Ectodermal cell (in vitro differentiated cells): ENCODE data around the gene ROBO1.

Experiments used
- H3K27ac ChIP-seq: 2 replicates; pipeline ENCODE4 v1.7.0; 2013; ENCODE audit warnings: mild to moderate bottlenecking, low read depth, low read length; ENCODE audit not compliant: insufficient read depth, poor library complexity, severe bottlenecking
- H3K27me3 ChIP-seq: 2 replicates; pipeline ENCODE4 v1.7.0; 2013; ENCODE audit warnings: mild to moderate bottlenecking, low read length; ENCODE audit not compliant: insufficient read depth, control insufficient read depth, poor library complexity, severe bottlenecking
- H3K36me3 ChIP-seq: one replicate; pipeline ENCODE4 v1.7.0; 2013; ENCODE audit warnings: low read length; ENCODE audit not compliant: control insufficient read depth, insufficient read depth
- H3K4me1 ChIP-seq: one replicate; pipeline ENCODE4 v1.7.0; 2013; ENCODE audit warnings: low read length; ENCODE audit not compliant: control insufficient read depth, insufficient read depth
- H3K4me3 ChIP-seq: 2 replicates; pipeline ENCODE4 v1.7.0; 2013; ENCODE audit warnings: low read depth, low read length, control low read depth; ENCODE audit not compliant: insufficient read depth
- H3K9me3 ChIP-seq: 2 replicates; pipeline ENCODE4 v1.7.0; 2013; ENCODE audit warnings: mild to moderate bottlenecking, low read length, moderate library complexity; ENCODE audit not compliant: control insufficient read depth
- WGBS, 2 experiments: methylation state at CpG; one replicate each; pipeline ENCODE4 v1.1.7; 2013; ENCODE audit warnings: missing lambda C conversion rate in 2 of 2; 5-methylcytosine and 5-hydroxymethylcytosine counted together

Gene ROBO1

GRCh38 chr3:78831446-78831972, 936.3 kb downstream of the ROBO1 start:
- Histone ChIP-seq H3K4me3 (no peak overlapping the region), H3K4me1 (no peaks in the 10 kb centered on the region)

GRCh38 chr3:78830470-78830869, 937.3 kb downstream of the ROBO1 start:
- Histone ChIP-seq H3K4me3 (no peak overlapping the region), H3K36me3 (no peaks in the 10 kb centered on the region), H3K27me3 (no peaks in the 10 kb centered on the region), H3K27ac (no peak overlapping the region), H3K9me3 (no peaks in the 10 kb centered on the region), H3K4me1 (no peaks in the 10 kb centered on the region)
- 91 to 92% methylated on average over 4 to 5 of the region's 5 CpGs for WGBS, 2 experiments

More at GRCh38 chr3:78831446-78831972, 936.3 kb downstream of the ROBO1 start:
- 100% methylated on average over 1 of the region's 1 CpG for WGBS, 2 experiments
- no peaks in the 10 kb centered on the region for H3K27me3 ChIP-seq
- H3K9me3 ChIP-seq, result no peaks in the 10 kb centered on the region
- no peaks in the 10 kb centered on the region for H3K36me3 ChIP-seq
- H3K27ac ChIP-seq, result no peak overlapping the region

GRCh38 chr3:78827618-78828017, 940.2 kb downstream of the ROBO1 start:
- no peaks in the 10 kb centered on the region for H3K36me3 ChIP-seq
- H3K9me3 ChIP-seq, result no peaks in the 10 kb centered on the region
- no peak overlapping the region for H3K4me3 ChIP-seq
- H3K27ac ChIP-seq, result no peak overlapping the region
- no peaks in the 10 kb centered on the region for H3K4me1 ChIP-seq
- H3K27me3 ChIP-seq, result no peaks in the 10 kb centered on the region
- 86 to 96% methylated on average over 3 of the region's 4 CpGs for WGBS, 2 experiments

GRCh38 chr3:78825858-78826215, 942.0 kb downstream of the ROBO1 start:
- no peaks in the 10 kb centered on the region for H3K27me3 ChIP-seq
- H3K36me3 ChIP-seq, result no peaks in the 10 kb centered on the region
- H3K4me3 ChIP-seq, result no peak overlapping the region
- no peak overlapping the region for H3K27ac ChIP-seq
- no peaks in the 10 kb centered on the region for H3K4me1 ChIP-seq
- H3K9me3 ChIP-seq, result no peaks in the 10 kb centered on the region

GRCh38 chr3:78825118-78825857, 942.5 kb downstream of the ROBO1 start:
- WGBS, 2 experiments, result 95 to 96% methylated on average over 4 of the region's 5 CpGs
- Histone ChIP-seq H3K4me1 (no peaks in the 10 kb centered on the region), H3K4me3 (no peak overlapping the region), H3K27ac (no peak overlapping the region), H3K36me3 (no peaks in the 10 kb centered on the region), H3K9me3 (no peaks in the 10 kb centered on the region), H3K27me3 (no peaks in the 10 kb centered on the region)

- Histone ChIP-seq H3K9me3 (no peaks in the 10 kb centered on the region), H3K4me3 (no peak overlapping the region), H3K4me1 (no peaks in the 10 kb centered on the region), H3K36me3 (no peaks in the 10 kb centered on the region), H3K27me3 (no peaks in the 10 kb centered on the region), H3K27ac (no peak overlapping the region)
- 94 to 100% methylated on average over 1 of the region's 1 CpG for WGBS, 2 experiments
Measured at GRCh38 chr3:78823859-78824258, 943.9 kb downstream of the ROBO1 start.

GRCh38 chr3:78823434-78823833, 944.4 kb downstream of the ROBO1 start:
- no peak overlapping the region for H3K4me3 ChIP-seq
- no peaks in the 10 kb centered on the region for H3K36me3 ChIP-seq
- WGBS, 2 experiments, result 93 to 94% methylated on average over 4 of the region's 4 CpGs
- H3K27me3 ChIP-seq, result no peaks in the 10 kb centered on the region
- no peak overlapping the region for H3K27ac ChIP-seq
- H3K4me1 ChIP-seq, result no peaks in the 10 kb centered on the region
- no peaks in the 10 kb centered on the region for H3K9me3 ChIP-seq

GRCh38 chr3:78822726-78823125, 945.1 kb downstream of the ROBO1 start:
- Histone ChIP-seq H3K27ac (no peak overlapping the region), H3K4me1 (no peaks in the 10 kb centered on the region), H3K27me3 (no peaks in the 10 kb centered on the region), H3K9me3 (no peaks in the 10 kb centered on the region), H3K36me3 (no peaks in the 10 kb centered on the region), H3K4me3 (no peak overlapping the region)

- no peak overlapping the region for H3K27ac ChIP-seq
- H3K36me3 ChIP-seq, result no peaks in the 10 kb centered on the region
- H3K27me3 ChIP-seq, result no peaks in the 10 kb centered on the region
- no peak overlapping the region for H3K4me3 ChIP-seq
- no peaks in the 10 kb centered on the region for H3K9me3 ChIP-seq
- 97 to 100% methylated on average over 1 of the region's 1 CpG for WGBS, 2 experiments
- H3K4me1 ChIP-seq, result no peaks in the 10 kb centered on the region
Measured at GRCh38 chr3:78820542-78820941, 947.3 kb downstream of the ROBO1 start.

- Histone ChIP-seq H3K27ac (no peak overlapping the region), H3K4me1 (no peaks in the 10 kb centered on the region), H3K36me3 (no peaks in the 10 kb centered on the region), H3K9me3 (no peaks in the 10 kb centered on the region), H3K4me3 (no peak overlapping the region), H3K27me3 (no peaks in the 10 kb centered on the region)
- WGBS, 2 experiments, result 96% methylated on average over 16 to 18 of the region's 19 CpGs
Measured at GRCh38 chr3:78818161-78818985, 949.4 kb downstream of the ROBO1 start.
